Cardiac fibroblast (primary cell): ENCODE measurements around the gene AK4.
"Not testable (repeated sequence)": the region's sequence is repeated elsewhere in the genome, so short reads cannot be mapped to it uniquely, and the experiment has no call there.

Experiments
- DNase-seq, 2 donors: peaks; one replicate each; pipeline versions ENCODE4 v3.0.0 to v3.0.0-alpha.2; 2010; ENCODE audit warnings: low read depth in 2 of 2
- H3K4me3 ChIP-seq, 2 donors: replicated peaks in 1 of 2; 1 replicate in 1 of 2; 2 replicates in 1 of 2; pipeline ENCODE4 v1.5.1; 2011; ENCODE audit warnings: low read depth in 2 of 2, low read length in 2 of 2, mild to moderate bottlenecking in 2 of 2, moderate library complexity in 1 of 2
- TF ChIP-seq, protein P1 (sequence below): IDR thresholded peaks from one replicate; pipeline ENCODE4 v1.5.1; 2011; ENCODE audit warnings: low read depth, mild to moderate bottlenecking, low read length, inconsistent platforms

Gene AK4

DNA sequence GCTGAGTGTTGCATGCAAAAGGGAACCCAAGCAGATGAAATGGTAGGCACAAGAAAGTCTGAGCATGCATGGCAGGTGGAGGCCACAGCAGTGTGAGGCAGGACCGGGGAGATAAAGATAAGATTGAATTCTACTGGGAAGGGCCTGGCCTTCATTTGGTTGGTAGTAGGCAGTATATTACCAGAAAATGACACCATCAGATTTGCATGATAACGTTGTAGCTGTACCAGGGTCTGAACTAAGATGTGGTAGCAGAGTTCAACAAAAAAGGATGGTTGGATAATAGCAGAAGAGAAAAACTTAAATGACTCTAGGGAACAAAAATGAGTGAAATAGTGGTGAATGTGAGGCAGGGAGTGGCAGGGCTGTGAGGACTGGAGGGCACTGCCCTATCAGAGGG is 85.8 kb downstream of the AK4 start:
- DNase-seq, result no peak
- TF ChIP-seq, protein P1, sequence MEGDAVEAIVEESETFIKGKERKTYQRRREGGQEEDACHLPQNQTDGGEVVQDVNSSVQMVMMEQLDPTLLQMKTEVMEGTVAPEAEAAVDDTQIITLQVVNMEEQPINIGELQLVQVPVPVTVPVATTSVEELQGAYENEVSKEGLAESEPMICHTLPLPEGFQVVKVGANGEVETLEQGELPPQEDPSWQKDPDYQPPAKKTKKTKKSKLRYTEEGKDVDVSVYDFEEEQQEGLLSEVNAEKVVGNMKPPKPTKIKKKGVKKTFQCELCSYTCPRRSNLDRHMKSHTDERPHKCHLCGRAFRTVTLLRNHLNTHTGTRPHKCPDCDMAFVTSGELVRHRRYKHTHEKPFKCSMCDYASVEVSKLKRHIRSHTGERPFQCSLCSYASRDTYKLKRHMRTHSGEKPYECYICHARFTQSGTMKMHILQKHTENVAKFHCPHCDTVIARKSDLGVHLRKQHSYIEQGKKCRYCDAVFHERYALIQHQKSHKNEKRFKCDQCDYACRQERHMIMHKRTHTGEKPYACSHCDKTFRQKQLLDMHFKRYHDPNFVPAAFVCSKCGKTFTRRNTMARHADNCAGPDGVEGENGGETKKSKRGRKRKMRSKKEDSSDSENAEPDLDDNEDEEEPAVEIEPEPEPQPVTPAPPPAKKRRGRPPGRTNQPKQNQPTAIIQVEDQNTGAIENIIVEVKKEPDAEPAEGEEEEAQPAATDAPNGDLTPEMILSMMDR, result no peak
- no peak overlapping the region for H3K4me3 ChIP-seq

DNA sequence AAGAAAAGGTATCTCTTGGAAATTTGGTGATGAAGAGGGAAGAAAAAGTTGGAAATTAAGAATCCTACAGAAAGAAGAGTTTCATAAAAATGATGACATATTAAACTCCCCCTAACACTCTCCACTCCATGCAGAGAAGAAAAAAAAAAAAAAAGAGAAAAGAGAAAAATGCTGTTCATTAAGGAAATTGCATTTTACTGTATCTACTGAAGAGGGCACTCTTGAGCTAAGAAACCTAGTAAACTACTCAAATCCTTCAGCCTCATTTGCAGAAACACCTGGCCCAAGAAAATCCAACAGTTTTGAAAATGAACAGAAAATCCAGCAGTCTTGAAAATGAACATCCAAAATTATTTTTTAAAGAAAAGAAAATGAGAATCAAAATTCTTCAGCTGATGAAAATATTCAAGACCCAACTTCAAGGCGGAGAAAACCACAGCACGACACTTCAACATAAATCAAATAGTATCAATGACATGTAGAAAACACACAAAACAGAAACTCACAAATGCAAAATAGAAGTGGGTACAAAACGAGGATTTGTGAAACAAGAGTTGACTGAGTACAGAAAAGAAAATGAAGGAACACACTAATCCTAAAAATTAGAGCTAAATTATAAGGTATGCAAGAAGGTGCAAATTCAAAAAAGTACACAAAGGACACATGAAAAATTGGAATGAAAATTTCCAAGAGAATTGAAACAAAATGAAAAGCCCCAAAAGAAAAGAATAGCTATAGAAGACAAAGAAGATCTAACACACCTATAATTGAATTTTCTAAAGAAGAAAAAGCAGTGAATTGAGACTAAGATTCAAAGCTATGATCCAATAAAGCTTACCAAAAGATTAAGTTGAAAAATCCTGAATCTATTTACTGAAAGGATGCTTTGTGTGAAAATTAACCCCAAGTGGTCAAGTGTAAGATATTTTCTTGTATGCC is 88.1 kb downstream of the AK4 start:
- H3K4me3 ChIP-seq, result no peak overlapping the region
- DNase-seq, result peak; percentile 74 to 75
- TF ChIP-seq, protein P1, result peak; percentile 45

DNA sequence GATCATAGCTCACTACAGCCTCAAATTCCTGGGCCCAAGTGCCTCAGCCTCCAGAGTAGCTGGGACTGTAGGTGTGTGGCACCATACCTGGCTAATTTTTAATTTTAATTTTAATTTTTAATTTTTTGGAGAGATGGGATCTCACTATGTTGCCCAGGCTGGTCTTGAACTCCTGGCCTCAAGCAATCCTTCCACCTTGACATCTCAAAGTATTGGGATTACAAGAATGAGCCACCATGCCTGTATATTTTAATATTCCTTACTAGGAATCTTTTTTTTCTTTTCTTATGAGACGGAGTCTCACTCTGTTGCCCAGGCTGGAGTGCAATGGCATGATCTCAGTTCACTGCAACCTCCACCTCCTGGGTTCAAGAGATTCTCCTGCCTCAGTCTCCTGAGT is 89.1 kb downstream of the AK4 start:
- DNase-seq, H3K4me3 ChIP-seq: not testable (repeated sequence)

DNA sequence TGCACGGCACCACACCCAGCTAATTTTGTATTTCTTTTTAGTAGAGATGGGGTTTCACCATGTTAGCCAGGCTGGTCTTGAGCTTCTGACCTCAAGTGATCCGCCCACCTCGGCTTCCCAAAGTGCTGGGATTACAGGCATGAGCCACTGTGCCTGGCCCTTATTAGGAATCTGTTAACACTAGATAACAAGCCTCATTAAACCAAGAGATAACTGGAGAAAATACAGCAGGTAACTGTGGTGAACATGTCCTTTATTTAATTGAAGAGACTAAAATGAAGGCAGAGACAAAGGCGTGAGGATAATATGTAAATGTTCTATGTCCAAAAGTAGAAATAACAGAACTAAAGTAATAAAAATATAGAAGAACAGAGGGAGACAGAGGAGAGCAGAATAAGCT is 89.5 kb downstream of the AK4 start:
- DNase-seq, result no peak
- H3K4me3 ChIP-seq, result no peak overlapping the region
- TF ChIP-seq, protein P1, result no peak

DNA sequence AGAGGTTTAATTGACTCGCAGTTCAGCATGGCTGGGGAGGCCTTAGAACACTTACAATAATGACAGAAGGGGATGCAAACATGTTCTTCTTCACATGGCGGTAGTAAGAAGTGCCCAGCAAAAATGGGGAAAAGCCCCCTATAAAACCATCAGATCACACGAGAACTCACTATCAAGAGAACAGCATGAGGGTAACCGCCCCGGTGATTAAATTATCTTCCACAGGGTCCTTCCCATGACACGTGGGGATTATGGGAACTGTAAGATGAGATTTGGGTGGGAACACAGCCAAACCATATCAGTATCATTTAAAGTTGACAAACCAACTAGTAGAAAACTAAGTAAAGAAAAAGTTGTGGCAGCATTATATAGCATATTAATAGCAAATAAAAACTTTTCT is 90.0 kb downstream of the AK4 start:
- H3K4me3 ChIP-seq, result no peak overlapping the region
- TF ChIP-seq, protein P1, result no peak
- DNase-seq, result no peak

DNA sequence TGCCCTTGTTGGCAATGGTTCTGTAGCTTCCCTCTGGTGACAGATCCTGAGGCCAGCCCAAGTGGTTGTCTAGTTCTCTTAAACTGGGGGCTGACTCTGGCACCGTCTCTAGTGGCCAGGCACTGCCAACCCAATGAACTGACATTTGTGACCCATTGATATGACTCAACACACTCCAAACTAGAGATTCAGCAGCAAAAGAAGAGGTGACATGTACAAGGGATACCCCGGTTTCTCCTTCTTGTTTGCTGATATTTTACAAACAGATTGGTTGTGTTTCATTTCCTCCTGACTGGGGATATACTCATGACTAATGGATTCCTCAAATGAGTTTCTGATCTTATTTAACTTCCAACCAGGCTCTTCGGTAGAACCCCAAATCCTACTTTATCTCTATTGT is 95.5 kb downstream of the AK4 start:
- H3K4me3 ChIP-seq, result no peak overlapping the region
- TF ChIP-seq, protein P1, result no peak
- DNase-seq, result no peak

DNA sequence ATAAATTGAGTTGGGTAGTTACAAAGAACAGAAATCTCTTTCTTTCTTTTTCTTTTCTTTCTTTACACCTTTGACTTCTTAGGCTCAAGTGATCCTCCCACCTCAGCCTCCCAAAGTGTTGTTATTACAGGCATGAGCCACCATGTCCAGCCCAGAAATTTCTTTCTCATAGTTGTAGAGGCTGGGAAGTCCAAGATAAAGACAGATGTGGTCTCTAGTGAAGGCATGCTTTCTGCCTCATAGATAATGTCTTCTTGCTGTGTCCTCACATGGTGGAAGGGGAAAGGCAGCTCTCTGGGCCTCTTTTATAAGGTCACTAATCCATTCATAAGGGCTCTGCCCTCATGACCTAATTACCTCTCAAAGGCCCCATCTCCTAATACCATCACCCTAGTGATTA is 97.3 kb downstream of the AK4 start:
- H3K4me3 ChIP-seq, result no peak overlapping the region
- no peak for DNase-seq
- TF ChIP-seq, protein P1, result no peak
